OCI-LY3 (cell line): ENCODE measurements around the gene PMVK.

Experiments
- H2AFZ ChIP-seq: fragments of 200-600, 300-600 bp; shearing (Covaris generic); 2 replicates; pipeline ENCODE4 v1.6.0; 2014; ENCODE audit warnings: antibody characterized with exemption, low read depth, low read length
- H3K27ac ChIP-seq: fragments of 200-600, 300-600 bp; sonication (generic); 2 replicates; pipeline ENCODE4 v1.5.1; 2014; ENCODE audit warnings: mild to moderate bottlenecking, low read length, moderate library complexity, mixed read lengths
- H3K27me3 ChIP-seq: fragments of 200-600, 300-600 bp; sonication (generic); 2 replicates; pipeline ENCODE4 v1.6.1; 2014; ENCODE audit warnings: low read depth, low read length, mixed read lengths
- H3K36me3 ChIP-seq: fragments of 200-600, 300-600 bp; sonication (generic); replicated peaks from 2 replicates; pipeline ENCODE3; 2014; ENCODE audit warnings: low read depth, low read length, mixed read lengths
- H3K4me1 ChIP-seq: fragments of 300-600, 200-600 bp; sonication (generic); 2 replicates; pipeline ENCODE4 v1.6.1; 2014; ENCODE audit warnings: low read length, mixed read lengths
- H3K4me2 ChIP-seq: fragments of 200-600, 300-600 bp; sonication (generic); 2 replicates; pipeline ENCODE4 v1.6.1; 2014; ENCODE audit warnings: low read length, mixed read lengths
- H3K4me3 ChIP-seq: fragments of 300-600, 200-600 bp; sonication (generic); 2 replicates; pipeline ENCODE4 v1.5.1; 2014; ENCODE audit warnings: antibody characterized with exemption, mild to moderate bottlenecking, low read length, moderate library complexity
- H3K79me2 ChIP-seq: fragments of 300-600, 200-600 bp; shearing (Covaris generic); 2 replicates; pipeline ENCODE4 v1.6.1; 2014; ENCODE audit warnings: mild to moderate bottlenecking, low read length, mixed read lengths
- H3K9ac ChIP-seq: fragments of 300-600, 200-600 bp; shearing (Covaris generic); 2 replicates; pipeline ENCODE4 v1.6.0; 2014; ENCODE audit warnings: mild to moderate bottlenecking, low read length, moderate library complexity
- H3K9me3 ChIP-seq: fragments of 200-600, 300-600 bp; shearing (Covaris generic); 2 replicates; pipeline ENCODE4 v1.6.1; 2014; ENCODE audit warnings: low read length, mixed read lengths; ENCODE audit not compliant: insufficient read depth
- H4K20me1 ChIP-seq: fragments of 200-600, 300-600 bp; sonication (generic); 2 replicates; pipeline ENCODE4 v1.6.1; 2016; ENCODE audit warnings: low read length, mixed read lengths; ENCODE audit not compliant: insufficient read depth
- EZH2phosphoT487 ChIP-seq: fragments of 200-600 bp; shearing (Covaris generic); IDR thresholded peaks from 2 replicates; pipeline ENCODE4 v1.6.1; 2018; ENCODE audit warnings: antibody characterized with exemption, mixed run types, low read depth
- TF ChIP-seq, protein P1 (sequence below): fragments of 200-600, 300-600 bp; sonication (generic); IDR thresholded peaks from 2 replicates; pipeline ENCODE4 v1.5.1; 2014; ENCODE audit warnings: antibody characterized with exemption, low read length, low read depth

The PMVK gene

DNA sequence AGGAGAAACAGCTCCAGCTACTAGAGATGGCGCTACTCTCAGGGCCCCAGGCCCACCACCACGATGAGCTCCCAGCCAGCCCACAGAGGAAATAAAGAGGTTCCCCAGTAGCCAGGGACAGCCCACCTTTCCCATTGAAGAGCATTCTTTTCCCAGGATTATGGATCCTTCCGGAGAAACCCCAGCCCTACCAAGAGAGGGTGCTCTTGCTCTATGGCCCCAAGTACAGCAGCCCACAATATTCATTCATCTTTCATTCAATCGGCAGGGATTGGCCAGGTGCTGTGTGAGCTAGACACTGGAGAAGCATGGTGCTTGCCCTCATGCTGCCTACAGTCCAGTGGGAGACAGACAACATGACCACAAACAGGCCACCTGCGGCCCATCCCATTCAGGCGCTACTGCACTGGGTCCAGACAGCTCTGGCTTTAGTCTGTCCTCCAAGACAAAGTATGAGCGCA lies 29.9 kb downstream of the PMVK start:
- Histone ChIP-seq H4K20me1 (no peaks in the 10 kb centered on the region), H3K27ac (no peak overlapping the region), H3K4me3 (no peak overlapping the region), H3K4me2 (no peak overlapping the region), H3K79me2 (no peaks in the 10 kb centered on the region), H3K9me3 (peaks cover 3% of the 10 kb centered on the region), H3K27me3 (no peaks in the 10 kb centered on the region), H2AFZ (no peak overlapping the region), H3K36me3 (no peaks in the 10 kb centered on the region), H3K4me1 (no peaks in the 10 kb centered on the region), H3K9ac (no peak overlapping the region)
- TF ChIP-seq, protein P1, sequence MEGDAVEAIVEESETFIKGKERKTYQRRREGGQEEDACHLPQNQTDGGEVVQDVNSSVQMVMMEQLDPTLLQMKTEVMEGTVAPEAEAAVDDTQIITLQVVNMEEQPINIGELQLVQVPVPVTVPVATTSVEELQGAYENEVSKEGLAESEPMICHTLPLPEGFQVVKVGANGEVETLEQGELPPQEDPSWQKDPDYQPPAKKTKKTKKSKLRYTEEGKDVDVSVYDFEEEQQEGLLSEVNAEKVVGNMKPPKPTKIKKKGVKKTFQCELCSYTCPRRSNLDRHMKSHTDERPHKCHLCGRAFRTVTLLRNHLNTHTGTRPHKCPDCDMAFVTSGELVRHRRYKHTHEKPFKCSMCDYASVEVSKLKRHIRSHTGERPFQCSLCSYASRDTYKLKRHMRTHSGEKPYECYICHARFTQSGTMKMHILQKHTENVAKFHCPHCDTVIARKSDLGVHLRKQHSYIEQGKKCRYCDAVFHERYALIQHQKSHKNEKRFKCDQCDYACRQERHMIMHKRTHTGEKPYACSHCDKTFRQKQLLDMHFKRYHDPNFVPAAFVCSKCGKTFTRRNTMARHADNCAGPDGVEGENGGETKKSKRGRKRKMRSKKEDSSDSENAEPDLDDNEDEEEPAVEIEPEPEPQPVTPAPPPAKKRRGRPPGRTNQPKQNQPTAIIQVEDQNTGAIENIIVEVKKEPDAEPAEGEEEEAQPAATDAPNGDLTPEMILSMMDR: peak; percentile 45
- no peak for TF ChIP-seq EZH2phosphoT487

DNA sequence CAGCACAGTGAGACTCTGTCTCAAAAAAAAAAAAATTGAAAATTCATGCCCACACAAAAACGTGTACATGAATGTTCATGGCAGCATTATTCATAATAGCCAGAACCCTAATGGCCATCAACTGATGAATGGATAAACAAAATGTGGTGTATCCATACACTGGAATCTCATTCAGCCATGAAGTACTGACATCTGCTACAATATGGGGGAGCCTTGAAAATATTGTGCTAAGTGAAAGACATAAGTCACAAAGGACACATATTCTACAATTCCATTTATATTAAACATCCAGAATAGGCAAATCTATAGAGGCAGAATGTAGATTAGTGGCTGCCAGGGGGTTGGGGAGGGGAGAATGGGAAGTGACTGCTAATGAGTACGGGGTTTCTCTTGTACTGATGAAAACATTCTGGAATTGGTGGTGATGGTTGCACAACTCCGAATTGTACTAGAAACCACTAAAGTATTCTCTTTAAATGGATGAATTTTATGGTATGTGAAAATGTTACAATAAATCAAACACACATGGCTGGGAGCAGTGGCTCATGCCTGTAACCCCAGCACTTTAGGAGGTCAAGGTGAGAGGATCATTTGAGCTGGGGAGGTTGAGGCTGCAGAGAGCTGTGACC lies 33.5 kb downstream of the PMVK start:
- TF ChIP-seq EZH2phosphoT487: no peak
- TF ChIP-seq, protein P1: no peak
- Histone ChIP-seq H3K9me3 (no peaks in the 10 kb centered on the region; the same call in 1 of the 2 replicates), H4K20me1 (no peaks in the 10 kb centered on the region), H3K4me1 (no peaks in the 10 kb centered on the region), H3K27ac (no peak overlapping the region), H3K36me3 (no peaks in the 10 kb centered on the region), H3K4me3 (no peak overlapping the region), H3K27me3 (no peaks in the 10 kb centered on the region), H3K4me2 (no peak overlapping the region), H3K9ac (no peak overlapping the region), H3K79me2 (no peaks in the 10 kb centered on the region), H2AFZ (no peak overlapping the region)

DNA sequence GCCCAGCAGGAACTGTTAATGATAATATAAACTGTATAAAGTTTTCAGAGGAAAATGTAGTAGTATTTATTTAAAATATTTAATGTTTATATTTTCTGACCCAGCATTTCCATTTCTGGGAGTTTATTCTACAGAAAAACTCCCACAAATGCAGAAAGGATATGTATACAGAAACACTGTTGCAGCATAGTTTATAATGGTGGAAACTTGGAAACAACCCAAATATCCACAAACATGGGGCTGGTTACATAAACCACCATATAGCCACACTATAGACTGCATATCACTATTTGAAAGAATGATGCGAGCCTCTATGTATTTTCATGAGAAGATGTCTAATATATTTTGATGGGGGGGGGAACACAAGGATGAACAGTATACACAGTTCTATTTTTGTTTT lies 34.9 kb downstream of the PMVK start:
- H3K4me2 ChIP-seq: no peak overlapping the region
- no peak overlapping the region for H2AFZ ChIP-seq
- H3K27me3 ChIP-seq: no peaks in the 10 kb centered on the region
- no peaks in the 10 kb centered on the region for H3K4me1 ChIP-seq
- no peak overlapping the region for H3K9ac ChIP-seq
- TF ChIP-seq EZH2phosphoT487: no peak
- TF ChIP-seq, protein P1: no peak
- H3K27ac ChIP-seq: no peak overlapping the region
- H3K36me3 ChIP-seq: no peaks in the 10 kb centered on the region
- no peak overlapping the region for H3K4me3 ChIP-seq
- H3K9me3 ChIP-seq: no peaks in the 10 kb centered on the region
- H3K79me2 ChIP-seq: no peaks in the 10 kb centered on the region
- no peaks in the 10 kb centered on the region for H4K20me1 ChIP-seq

DNA sequence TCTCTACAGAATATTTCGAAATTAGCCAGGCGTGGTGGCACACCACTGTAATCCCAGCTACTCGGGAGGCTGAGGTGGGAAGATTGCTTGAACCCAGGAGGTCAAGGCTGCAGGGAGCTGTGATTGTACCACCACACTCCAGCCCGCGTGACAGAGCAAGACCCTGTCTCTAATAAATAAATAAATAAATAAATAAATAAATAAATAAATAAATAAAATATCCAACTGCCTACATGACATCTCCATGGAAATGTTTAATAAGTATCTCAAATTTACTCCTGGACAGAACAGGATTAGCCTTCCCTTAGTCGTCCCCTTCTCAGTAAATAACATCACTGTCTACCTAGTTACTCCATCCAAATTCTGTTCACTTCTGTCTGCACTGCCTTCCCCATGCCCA lies 37.5 kb downstream of the PMVK start:
- Histone ChIP-seq H3K9me3 (no peaks in the 10 kb centered on the region), H3K79me2 (no peaks in the 10 kb centered on the region), H4K20me1 (no peaks in the 10 kb centered on the region), H3K27ac (no peak overlapping the region), H3K4me2 (no peak overlapping the region), H3K27me3 (peaks cover 7% of the 10 kb centered on the region; the same call in 1 of the 2 replicates), H3K4me1 (no peaks in the 10 kb centered on the region), H3K9ac (no peak overlapping the region), H3K36me3 (no peaks in the 10 kb centered on the region), H2AFZ (no peak overlapping the region), H3K4me3 (no peak overlapping the region)
- TF ChIP-seq, protein P1: no peak
- no peak for TF ChIP-seq EZH2phosphoT487
